Gastroesophageal sphincter (tissue), 4 donors: ENCODE measurements around the gene SYT4. TPM values are rescaled to one million over a fixed set of nuclear protein-coding genes. Genes with fewer than 3 reads are reported as not detected.

Experiments used
- ATAC-seq: fragments of 150-250 bp; one replicate; pipeline ENCODE4 v1.9.1; 2016; ENCODE audit warnings: mild to moderate bottlenecking, moderate library complexity
- H3K27ac ChIP-seq, 4 donors: fragments of 200-600 bp; sonication (generic) in 3 of 4; 1 replicate in 3 of 4; 2 replicates in 1 of 4; pipeline ENCODE4 v1.5.1; 2016 to 2019
- H3K27me3 ChIP-seq: fragments of 200-600 bp; sonication (generic); one replicate; pipeline ENCODE4 v1.5.1; 2019
- H3K36me3 ChIP-seq, 2 donors: fragments of 200-600 bp; sonication (generic); one replicate each; pipeline ENCODE4 v1.5.1; 2019; ENCODE audit warnings: control low read depth in 1 of 2
- H3K4me1 ChIP-seq, 3 donors: fragments of 200-600 bp; sonication (generic); 1 replicate in 2 of 3; 2 replicates in 1 of 3; pipeline ENCODE4 v1.5.1; 2016 to 2019; ENCODE audit warnings: control low read depth in 2 of 3
- H3K4me3 ChIP-seq, 2 donors: fragments of 200-600 bp; sonication (generic); one replicate each; pipeline ENCODE4 v1.5.1; 2019; ENCODE audit warnings: mild to moderate bottlenecking in 1 of 2, moderate library complexity in 1 of 2
- H3K9me3 ChIP-seq, 3 donors: fragments of 200-600 bp; sonication (generic); one replicate each; pipeline ENCODE4 v1.5.1; 2017 to 2019; ENCODE audit warnings: control low read depth in 2 of 3
- EP300 ChIP-seq: sonication (generic); formaldehyde crosslinking; IDR thresholded peaks from one replicate; pipeline ENCODE4 v1.6.1; 2017; ENCODE audit warnings: antibody characterized with exemption, mild to moderate bottlenecking
- POLR2A ChIP-seq, 2 donors: fragments of 450-650 bp; IDR thresholded peaks; one replicate each; pipeline ENCODE4 v1.6.1; 2017; ENCODE audit warnings: antibody characterized with exemption in 2 of 2, mild to moderate bottlenecking in 2 of 2, moderate library complexity in 1 of 2
- POLR2AphosphoS5 ChIP-seq: sonication (generic); formaldehyde crosslinking; IDR thresholded peaks from one replicate; pipeline ENCODE4 v1.6.1; 2017; ENCODE audit warnings: antibody characterized with exemption
- WGBS, 2 donors: methylation state at CpG; one replicate each; pipeline ENCODE4 v1.1.5; 2018; ENCODE audit warnings: low coverage in 1 of 2; 5-methylcytosine and 5-hydroxymethylcytosine counted together
- total RNA-seq, 4 donors: library from RNA; depleted of rRNA; stranded (reverse); fragments of >200 nt; gene quantifications; one replicate each; pipeline ENCODE4 v1.1.0, GENCODE V29; 2016
- TF ChIP-seq, protein P1 (sequence below), 4 experiments: fragments of 200-600 bp in 2 of 4; fragments of 450-650 bp in 2 of 4; sonication (generic) in 1 of 4; IDR thresholded peaks; one replicate each; pipeline ENCODE4 v1.5.1; 2017 to 2019; ENCODE audit warnings: antibody characterized with exemption in 4 of 4, mild to moderate bottlenecking in 2 of 4, moderate library complexity in 2 of 4

SYT4 gene, protein sequence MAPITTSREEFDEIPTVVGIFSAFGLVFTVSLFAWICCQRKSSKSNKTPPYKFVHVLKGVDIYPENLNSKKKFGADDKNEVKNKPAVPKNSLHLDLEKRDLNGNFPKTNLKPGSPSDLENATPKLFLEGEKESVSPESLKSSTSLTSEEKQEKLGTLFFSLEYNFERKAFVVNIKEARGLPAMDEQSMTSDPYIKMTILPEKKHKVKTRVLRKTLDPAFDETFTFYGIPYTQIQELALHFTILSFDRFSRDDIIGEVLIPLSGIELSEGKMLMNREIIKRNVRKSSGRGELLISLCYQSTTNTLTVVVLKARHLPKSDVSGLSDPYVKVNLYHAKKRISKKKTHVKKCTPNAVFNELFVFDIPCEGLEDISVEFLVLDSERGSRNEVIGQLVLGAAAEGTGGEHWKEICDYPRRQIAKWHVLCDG
- 1 to 10 TPM in 2 of 4 donors, under 1 TPM in 1, not detected in 1; 0.16 to 1.3 (median 1.1) TPM for total RNA-seq

GRCh38 chr18:43277164-43277600 is at the start of gene SYT4:
Gene SYT4, minus strand, starts transcription at chr18:43277490. Its CDS starts 209 bp downstream, at chr18:43277281.
- peaks cover 14% of the 10 kb centered on the region for H3K27me3 ChIP-seq
- TF ChIP-seq POLR2A (IDR thresholded peaks at IDR 0.05) (no peak), EP300 (no peak), POLR2AphosphoS5 (no peak)
- TF ChIP-seq, protein P1, sequence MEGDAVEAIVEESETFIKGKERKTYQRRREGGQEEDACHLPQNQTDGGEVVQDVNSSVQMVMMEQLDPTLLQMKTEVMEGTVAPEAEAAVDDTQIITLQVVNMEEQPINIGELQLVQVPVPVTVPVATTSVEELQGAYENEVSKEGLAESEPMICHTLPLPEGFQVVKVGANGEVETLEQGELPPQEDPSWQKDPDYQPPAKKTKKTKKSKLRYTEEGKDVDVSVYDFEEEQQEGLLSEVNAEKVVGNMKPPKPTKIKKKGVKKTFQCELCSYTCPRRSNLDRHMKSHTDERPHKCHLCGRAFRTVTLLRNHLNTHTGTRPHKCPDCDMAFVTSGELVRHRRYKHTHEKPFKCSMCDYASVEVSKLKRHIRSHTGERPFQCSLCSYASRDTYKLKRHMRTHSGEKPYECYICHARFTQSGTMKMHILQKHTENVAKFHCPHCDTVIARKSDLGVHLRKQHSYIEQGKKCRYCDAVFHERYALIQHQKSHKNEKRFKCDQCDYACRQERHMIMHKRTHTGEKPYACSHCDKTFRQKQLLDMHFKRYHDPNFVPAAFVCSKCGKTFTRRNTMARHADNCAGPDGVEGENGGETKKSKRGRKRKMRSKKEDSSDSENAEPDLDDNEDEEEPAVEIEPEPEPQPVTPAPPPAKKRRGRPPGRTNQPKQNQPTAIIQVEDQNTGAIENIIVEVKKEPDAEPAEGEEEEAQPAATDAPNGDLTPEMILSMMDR (IDR thresholded peaks at IDR 0.05), result no peak
- H3K9me3 ChIP-seq, result no peaks in the 10 kb centered on the region
- no peak within 1 kb of the TSS for H3K27ac ChIP-seq
- 4 to 5% methylated on average over 11 to 20 of the region's 20 CpGs for WGBS, 2 donors
- no peaks in the 10 kb centered on the region for H3K4me1 ChIP-seq
- H3K4me3 ChIP-seq, result no peak within 1 kb of the TSS
- no peak for ATAC-seq
- H3K36me3 ChIP-seq, result no peaks in the 10 kb centered on the region

DNA sequence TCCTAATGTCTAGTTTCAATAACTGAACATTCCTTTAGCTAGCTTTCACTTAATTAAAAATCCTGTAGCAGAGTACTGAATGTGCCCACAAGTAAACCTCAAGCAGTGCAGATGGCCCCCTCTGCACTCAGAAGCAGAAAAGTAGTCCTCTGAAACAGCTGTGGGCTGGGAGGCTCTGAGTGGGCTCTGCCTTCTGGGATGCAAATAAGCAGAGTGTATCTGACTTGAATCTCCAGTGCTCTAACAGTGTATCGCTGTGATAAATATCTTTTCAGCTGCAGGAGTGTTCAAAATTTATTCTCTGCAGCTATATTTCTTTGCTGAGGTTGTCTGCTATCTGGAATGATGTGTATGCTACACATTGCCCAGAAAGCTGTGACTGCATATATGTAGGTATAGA is 44.8 kb upstream of the SYT4 start:
- no peak for ATAC-seq
- TF ChIP-seq POLR2A (IDR thresholded peaks at IDR 0.05), result no peak
- no peak for TF ChIP-seq POLR2AphosphoS5
- TF ChIP-seq EP300, result no peak
- TF ChIP-seq, protein P1 (IDR thresholded peaks at IDR 0.05), result no peak
- H3K27ac ChIP-seq, result no peak overlapping the region
- no peak overlapping the region for H3K4me3 ChIP-seq
- H3K36me3 ChIP-seq, result no peaks in the 10 kb centered on the region
- WGBS, 2 donors, result 100% methylated on average over 1 of the region's 1 CpG
- H3K9me3 ChIP-seq, result no peaks in the 10 kb centered on the region
- no peaks in the 10 kb centered on the region for H3K4me1 ChIP-seq
- H3K27me3 ChIP-seq, result no peaks in the 10 kb centered on the region

DNA sequence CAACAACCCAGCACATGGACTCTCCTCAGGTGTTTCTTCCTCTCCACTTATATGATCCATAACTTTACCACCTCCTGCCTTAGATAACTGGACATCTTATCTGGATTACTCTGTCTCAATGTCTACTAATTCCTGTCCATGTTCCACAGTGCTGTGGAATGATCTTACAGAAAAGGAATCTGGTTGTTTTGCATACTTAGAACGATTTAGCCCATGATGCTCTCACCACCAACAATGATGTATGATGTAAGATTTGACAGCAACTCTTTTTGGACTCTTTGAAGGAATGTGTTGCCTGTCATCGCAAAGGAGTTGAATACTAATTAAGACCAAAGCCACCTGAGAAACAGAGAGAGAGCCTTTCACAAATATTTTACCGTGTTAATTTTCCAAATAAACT is 37.7 kb upstream of the SYT4 start:
- 58 to 74% methylated on average over 2 to 3 of the region's 3 CpGs for WGBS, 2 donors
- TF ChIP-seq EP300 (no peak), POLR2AphosphoS5 (no peak), POLR2A (IDR thresholded peaks at IDR 0.05) (no peak)
- TF ChIP-seq, protein P1 (IDR thresholded peaks at IDR 0.05), result no peak

GRCh38 chr18:43312891-43313290 is 35.6 kb upstream of the SYT4 start:
- Histone ChIP-seq H3K27me3 (no peaks in the 10 kb centered on the region), H3K4me1 (no peaks in the 10 kb centered on the region), H3K4me3 (no peak overlapping the region), H3K9me3 (no peaks in the 10 kb centered on the region), H3K27ac (no peak overlapping the region), H3K36me3 (no peaks in the 10 kb centered on the region)
- ATAC-seq, result no peak
- TF ChIP-seq EP300, result no peak
- no peak for TF ChIP-seq POLR2A (IDR thresholded peaks at IDR 0.05)
- 67 to 83% methylated on average over 1 of the region's 1 CpG for WGBS, 2 donors

More for the DNA sequence above, 37.7 kb upstream of the SYT4 start:
- Histone ChIP-seq H3K36me3 (no peaks in the 10 kb centered on the region), H3K4me1 (no peaks in the 10 kb centered on the region), H3K27me3 (no peaks in the 10 kb centered on the region), H3K4me3 (no peak overlapping the region), H3K9me3 (no peaks in the 10 kb centered on the region), H3K27ac (no peak overlapping the region)
- ATAC-seq, result no peak

DNA sequence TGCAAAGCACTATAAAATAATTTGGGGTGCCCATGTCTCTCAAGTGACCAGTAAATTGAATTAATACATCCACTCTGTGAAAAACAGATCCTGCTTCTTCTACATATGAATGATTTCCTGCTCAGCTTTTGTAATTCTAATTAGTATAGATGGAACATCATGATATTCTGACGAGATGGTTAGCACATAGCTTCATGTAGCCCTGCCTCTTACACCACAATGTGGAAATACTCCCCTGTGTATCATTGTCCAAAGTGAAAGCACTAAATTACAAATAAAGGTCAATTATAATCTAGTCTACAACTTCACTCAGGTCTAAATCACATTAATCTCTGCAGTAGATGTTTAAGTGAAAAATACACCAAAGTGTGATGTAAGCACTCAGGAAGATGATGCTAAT is 32.9 kb upstream of the SYT4 start:
- Histone ChIP-seq H3K9me3 (no peaks in the 10 kb centered on the region), H3K27me3 (no peaks in the 10 kb centered on the region), H3K27ac (no peak overlapping the region), H3K4me3 (no peak overlapping the region), H3K4me1 (no peaks in the 10 kb centered on the region), H3K36me3 (no peaks in the 10 kb centered on the region)
- 42 to 43% methylated on average over 1 of the region's 1 CpG for WGBS, 2 donors
- TF ChIP-seq EP300 (no peak), POLR2AphosphoS5 (no peak), POLR2A (IDR thresholded peaks at IDR 0.05) (no peak)
- TF ChIP-seq, protein P1 (IDR thresholded peaks at IDR 0.05), result no peak
- no peak for ATAC-seq
